GM12878 (cell line): Measurements from ENCODE around the gene LYL1. TPM values are rescaled to one million over a fixed set of nuclear protein-coding genes. Genes with fewer than 3 reads are reported as not detected.

Source experiments
- ATF2 ChIP-seq: IDR thresholded peaks from 2 replicates; pipeline ENCODE4 v1.6.1; 2012; ENCODE audit warnings: low read length, inconsistent platforms
- BCL3 ChIP-seq: IDR thresholded peaks from 2 replicates; pipeline ENCODE4 v1.6.1; 2011; ENCODE audit warnings: borderline replicate concordance, low read depth, mild to moderate bottlenecking, moderate library complexity, low read length; ENCODE audit not compliant: insufficient read depth, poor library complexity, severe bottlenecking
- CBX3 ChIP-seq: fragments of 200-600 bp; sonication (generic); IDR thresholded peaks from 2 replicates; pipeline ENCODE4 v1.6.1; 2016; ENCODE audit warnings: low read depth, borderline replicate concordance
- ELK1 ChIP-seq: IDR thresholded peaks from 2 replicates; pipeline ENCODE4 v1.6.1; 2012; ENCODE audit warnings: low read depth, low read length, improper control_type of control experiment
- EP300 ChIP-seq, 2 experiments: fragments of 150-350 bp in 1 of 2; IDR thresholded peaks; 2 replicates each; pipeline ENCODE4 v1.6.1; 2011 to 2012; ENCODE audit warnings: low read depth in 2 of 2, low read length in 2 of 2, borderline replicate concordance in 1 of 2, improper control_type of control experiment in 1 of 2, inconsistent platforms in 1 of 2; ENCODE audit not compliant: control insufficient read depth in 1 of 2
- HCFC1 ChIP-seq: fragments of 150-350 bp; IDR thresholded peaks from 2 replicates; pipeline ENCODE4 v1.6.1; 2014; ENCODE audit warnings: low read length
- HSF1 ChIP-seq: fragments of 150-350 bp; IDR thresholded peaks from 2 replicates; pipeline ENCODE4 v1.6.1; 2014; ENCODE audit warnings: mild to moderate bottlenecking, low read depth, low read length
- IRF4 ChIP-seq: IDR thresholded peaks from 2 replicates; pipeline ENCODE4 v1.6.1; 2011; ENCODE audit warnings: low read depth, low read length
- IRF5 ChIP-seq: fragments of 450-650 bp; IDR thresholded peaks from 2 replicates; pipeline ENCODE4 v1.6.1; 2017; ENCODE audit warnings: borderline replicate concordance
- LARP7 ChIP-seq: fragments of 450-650 bp; IDR thresholded peaks from 2 replicates; pipeline ENCODE4 v1.6.1; 2017; ENCODE audit warnings: mild to moderate bottlenecking
- MYB ChIP-seq: fragments of 150-350 bp; IDR thresholded peaks from 2 replicates; pipeline ENCODE4 v1.6.1; 2014; ENCODE audit warnings: mild to moderate bottlenecking, low read depth, low read length, borderline replicate concordance
- MYC ChIP-seq: IDR thresholded peaks from 2 replicates; pipeline ENCODE4 v1.6.1; 2011; ENCODE audit warnings: mild to moderate bottlenecking, low read length, moderate library complexity, inconsistent platforms; ENCODE audit not compliant: insufficient read depth, insufficient replicate concordance, insufficient read length, severe bottlenecking
- REST ChIP-seq: IDR thresholded peaks from 2 replicates; pipeline ENCODE4 v1.6.1; 2012; ENCODE audit warnings: mild to moderate bottlenecking, low read depth, low read length
- SIX5 ChIP-seq: IDR thresholded peaks from 2 replicates; pipeline ENCODE4 v1.6.1; 2011; ENCODE audit warnings: mild to moderate bottlenecking, low read depth, low read length, moderate library complexity; ENCODE audit not compliant: severe bottlenecking
- SMAD5 ChIP-seq: IDR thresholded peaks from 2 replicates; pipeline ENCODE4 v1.6.1; 2016; ENCODE audit warnings: antibody characterized with exemption, low read depth
- SMARCA5 ChIP-seq: fragments of 450-650 bp; IDR thresholded peaks from 2 replicates; pipeline ENCODE4 v1.6.1; 2017; ENCODE audit warnings: mild to moderate bottlenecking
- TCF12 ChIP-seq: IDR thresholded peaks from 2 replicates; pipeline ENCODE4 v1.6.1; 2011; ENCODE audit warnings: low read depth, mild to moderate bottlenecking, low read length
- YY1 ChIP-seq: IDR thresholded peaks from 2 replicates; pipeline ENCODE4 v1.6.1; 2011; ENCODE audit warnings: low read depth, mild to moderate bottlenecking, low read length
- polyA plus RNA-seq, 11 experiments: library from polyadenylated mRNA; depleted of rRNA in 4 of 11; unstranded in 6 of 11; stranded (reverse) in 5 of 11; fragments of >200 nt; fragmentation: Nextera tagmentation in 4 of 11; fragmentation: Illumina TruSeq in 1 of 11; extraction: Ambion mirVana in 4 of 11; extraction: Trizol in 1 of 11; gene quantifications; 1 replicate in 1 of 11; 2 replicates in 10 of 11; pipeline versions ENCODE4 v1.2.1 to v1.2.3, GENCODE V29; 2011 to 2016; ENCODE audit warnings: inconsistent platforms in 2 of 11, missing spikeins in 2 of 11, low read depth in 1 of 11
- total RNA-seq, 4 experiments: library from RNA; depleted of rRNA in 3 of 4; stranded (reverse); fragments of >200 nt in 3 of 4; fragmentation: Illumina TruSeq in 1 of 4; extraction: Trizol in 1 of 4; gene quantifications; 2 replicates each; pipeline versions ENCODE4 v1.2.1 to v1.2.3, GENCODE V29; 2013 to 2021

Gene LYL1
- total and polyA plus RNA-seq, 10 of the 15 experiments (the other 5 are each of a cell fraction or from before 2014, with no cell fraction given): 0.10 to 34.8 (median 4.4) TPM

GRCh38 chr19:13151605-13152355 lies 49.1 kb upstream of the LYL1 start (continued):
- TF ChIP-seq REST (no peak), BCL3 (no peak), HSF1 (no peak), EP300 (IDR thresholded peaks at IDR 0.05; ENCODE audit: borderline replicate concordance in 1 of 2, control insufficient read depth in 1 of 2, low read depth in 2 of 2, low read length in 2 of 2) (peak in 1 of 2 experiments; percentile 7; a peak in 1 of 4 replicates), CBX3 (no peak), HCFC1 (no peak), SMAD5 (no peak), ELK1 (peak; percentile 100), IRF5 (no peak), SMARCA5 (no peak), LARP7 (peak; percentile 38; the same call in 1 of the 2 replicates), SIX5 (no peak), MYB (no peak), ATF2 (no peak), TCF12 (no peak; the same call in 1 of the 2 replicates), IRF4 (no peak), YY1 (0 out of 2 replicates have a peak, but pooled peaks have one; percentile 5), MYC (peak; percentile 79)
